Mucosa of rectum (tissue), 2 donors: ENCODE measurements around the gene WIPI1.

ENCODE experiments used
- H3K27ac ChIP-seq, 2 donors: one replicate each; pipeline ENCODE4 v1.7.0; 2013; ENCODE audit warnings: inconsistent platforms in 2 of 2, low read depth in 2 of 2, low read length in 2 of 2
- H3K27me3 ChIP-seq, 2 donors: one replicate each; pipeline ENCODE4 v1.7.0; 2013; ENCODE audit warnings: low read length in 2 of 2; ENCODE audit not compliant: control insufficient read depth in 2 of 2, insufficient read depth in 2 of 2
- H3K36me3 ChIP-seq, 2 donors: one replicate each; pipeline ENCODE4 v1.7.0; 2013; ENCODE audit warnings: low read length in 2 of 2; ENCODE audit not compliant: control insufficient read depth in 2 of 2, insufficient read depth in 2 of 2
- H3K4me1 ChIP-seq, 2 donors: one replicate each; pipeline ENCODE4 v1.7.0; 2013; ENCODE audit warnings: low read length in 2 of 2, mild to moderate bottlenecking in 1 of 2; ENCODE audit not compliant: control insufficient read depth in 2 of 2, insufficient read depth in 2 of 2
- H3K4me3 ChIP-seq, 2 donors: one replicate each; pipeline ENCODE4 v1.7.0; 2013; ENCODE audit warnings: low read length in 2 of 2
- H3K9ac ChIP-seq, 2 donors: one replicate each; pipeline ENCODE4 v1.7.0; 2013; ENCODE audit warnings: low read length in 2 of 2, low read depth in 1 of 2, mild to moderate bottlenecking in 1 of 2
- H3K9me3 ChIP-seq, 2 donors: one replicate each; pipeline ENCODE4 v1.7.0; 2013; ENCODE audit warnings: low read length in 2 of 2; ENCODE audit not compliant: control insufficient read depth in 2 of 2
- donor health status: healthy.
- donor health status: Normal muscosa, but diverticular disease.

WIPI1 gene

GRCh38 chr17:68399638-68400403 is 57.5 kb downstream of the WIPI1 start:
- H3K36me3 ChIP-seq, result no peaks in the 10 kb centered on the region
- no peak overlapping the region for H3K27ac ChIP-seq
- H3K4me1 ChIP-seq, result no peaks in the 10 kb centered on the region
- H3K27me3 ChIP-seq, result no peaks in the 10 kb centered on the region
- H3K9ac ChIP-seq, result no peak overlapping the region
- H3K4me3 ChIP-seq, result no peak overlapping the region
- H3K9me3 ChIP-seq, result no peaks in the 10 kb centered on the region

- Histone ChIP-seq H3K27me3 (no peaks in the 10 kb centered on the region), H3K4me3 (no peak overlapping the region), H3K27ac (no peak overlapping the region), H3K36me3 (no peaks in the 10 kb centered on the region), H3K9ac (no peak overlapping the region), H3K4me1 (no peaks in the 10 kb centered on the region), H3K9me3 (no peaks in the 10 kb centered on the region)
Observed at GRCh38 chr17:68398691-68399637, 58.3 kb downstream of the WIPI1 start.

- no peak overlapping the region for H3K27ac ChIP-seq
- H3K36me3 ChIP-seq, result no peaks in the 10 kb centered on the region
Observed at GRCh38 chr17:68397108-68397536, 60.2 kb downstream of the WIPI1 start.

GRCh38 chr17:68396226-68397107 is 60.8 kb downstream of the WIPI1 start:
- no peaks in the 10 kb centered on the region for H3K27me3 ChIP-seq
- no peak overlapping the region for H3K27ac ChIP-seq
- no peaks in the 10 kb centered on the region for H3K4me1 ChIP-seq
- H3K9me3 ChIP-seq, result no peaks in the 10 kb centered on the region
- no peak overlapping the region for H3K4me3 ChIP-seq
- H3K36me3 ChIP-seq, result no peaks in the 10 kb centered on the region
- H3K9ac ChIP-seq, result no peak overlapping the region

More at GRCh38 chr17:68397108-68397536, 60.2 kb downstream of the WIPI1 start:
- Histone ChIP-seq H3K9ac (no peak overlapping the region), H3K4me3 (no peak overlapping the region), H3K27me3 (no peaks in the 10 kb centered on the region), H3K9me3 (no peaks in the 10 kb centered on the region), H3K4me1 (no peaks in the 10 kb centered on the region)

GRCh38 chr17:68394608-68395331 is 62.5 kb downstream of the WIPI1 start:
- H3K4me3 ChIP-seq, result no peak overlapping the region
- no peak overlapping the region for H3K9ac ChIP-seq
- no peaks in the 10 kb centered on the region for H3K9me3 ChIP-seq
- H3K36me3 ChIP-seq, result no peaks in the 10 kb centered on the region
- no peaks in the 10 kb centered on the region for H3K27me3 ChIP-seq
- no peaks in the 10 kb centered on the region for H3K4me1 ChIP-seq
- H3K27ac ChIP-seq, result no peak overlapping the region

- Histone ChIP-seq H3K4me3 (no peak overlapping the region), H3K4me1 (no peaks in the 10 kb centered on the region), H3K27me3 (no peaks in the 10 kb centered on the region), H3K27ac (no peak overlapping the region), H3K9me3 (no peaks in the 10 kb centered on the region), H3K36me3 (no peaks in the 10 kb centered on the region), H3K9ac (no peak overlapping the region)
Observed at GRCh38 chr17:68391561-68392268, 65.6 kb downstream of the WIPI1 start.

GRCh38 chr17:68390888-68391545 is 66.3 kb downstream of the WIPI1 start:
- Histone ChIP-seq H3K4me1 (no peaks in the 10 kb centered on the region), H3K36me3 (no peaks in the 10 kb centered on the region), H3K27ac (no peak overlapping the region), H3K9me3 (no peaks in the 10 kb centered on the region), H3K4me3 (no peak overlapping the region), H3K27me3 (no peaks in the 10 kb centered on the region), H3K9ac (no peak overlapping the region)

GRCh38 chr17:68389041-68389440 is 68.3 kb downstream of the WIPI1 start:
- Histone ChIP-seq H3K27ac (no peak overlapping the region), H3K9ac (no peak overlapping the region), H3K4me1 (no peaks in the 10 kb centered on the region), H3K4me3 (no peak overlapping the region), H3K9me3 (no peaks in the 10 kb centered on the region), H3K27me3 (no peaks in the 10 kb centered on the region), H3K36me3 (no peaks in the 10 kb centered on the region)
